Kidney (tissue), 14 donors: Measurements from ENCODE around the gene SCN5A. TPM values are rescaled to one million over a fixed set of nuclear protein-coding genes. Genes with fewer than 3 reads are reported as not detected.

Experiments
- DNase-seq, 5 donors: peaks; one replicate each; pipeline ENCODE4 v3.0.0-alpha.2; 2013 to 2020
- FAIRE-seq: peaks from 2 replicates; lab custom pipeline; 2012; peaks lifted over from hg19 to GRCh38; lab: Jason Lieb, UNC
- H3K27ac ChIP-seq, 2 donors: one replicate each; pipeline ENCODE4 v1.7.0; 2013; ENCODE audit warnings: low read depth in 2 of 2, low read length in 2 of 2, inconsistent platforms in 1 of 2
- H3K27me3 ChIP-seq: one replicate; pipeline ENCODE4 v1.7.1; 2013; ENCODE audit warnings: low read length, inconsistent platforms; ENCODE audit not compliant: control insufficient read depth, insufficient read depth
- H3K36me3 ChIP-seq, 3 donors: one replicate each; pipeline versions ENCODE4 v1.7.0 to v1.7.1; 2013; ENCODE audit warnings: low read length in 3 of 3, control low read depth in 1 of 3, inconsistent platforms in 1 of 3; ENCODE audit not compliant: insufficient read depth in 3 of 3, control insufficient read depth in 2 of 3
- H3K4me1 ChIP-seq, 3 donors: one replicate each; pipeline versions ENCODE4 v1.7.0 to v1.7.1; 2013; ENCODE audit warnings: low read length in 3 of 3, inconsistent platforms in 1 of 3, low read depth in 1 of 3; ENCODE audit not compliant: control insufficient read depth in 2 of 3, insufficient read depth in 2 of 3
- H3K4me3 ChIP-seq, 3 donors: one replicate each; pipeline versions ENCODE4 v1.7.0 to v1.8.1; 2013; ENCODE audit warnings: low read length in 3 of 3, control low read depth in 1 of 3, inconsistent platforms in 1 of 3
- H3K9ac ChIP-seq, 3 donors: one replicate each; pipeline versions ENCODE4 v1.7.0 to v1.7.1; 2013; ENCODE audit warnings: low read length in 3 of 3, control low read depth in 1 of 3, inconsistent platforms in 1 of 3
- H3K9me3 ChIP-seq, 3 donors: one replicate each; pipeline versions ENCODE4 v1.7.0 to v1.7.1; 2013; ENCODE audit warnings: low read length in 3 of 3, control low read depth in 1 of 3, inconsistent platforms in 1 of 3; ENCODE audit not compliant: control insufficient read depth in 2 of 3, insufficient read depth in 1 of 3
- CTCF ChIP-seq: IDR thresholded peaks from 3 replicates; pipeline ENCODE4 v1.5.1; 2012; ENCODE audit warnings: mild to moderate bottlenecking, moderate library complexity, borderline replicate concordance; ENCODE audit not compliant: insufficient read depth; ENCODE audit errors: extremely low read depth
- intact Hi-C: fragments of 100-400 bp; cut with DNase I; formaldehyde crosslinking; loops from one replicate; pipeline ENCODE4 v1.11.1; 2022
- polyA plus RNA-seq: library from polyadenylated mRNA; stranded (reverse); fragments of 350-450 nt; fragmentation: Illumina TruSeq; extraction: RNeasy Lipid Tissue Mini Kit (QIAGEN cat#74804); gene quantifications from one replicate; pipeline ENCODE4 v1.2.3, GENCODE V29; 2014; ENCODE audit warnings: low read depth, low replicate concordance; ENCODE audit not compliant: insufficient read depth
- total RNA-seq: library from RNA; stranded (reverse); fragmentation: NEBNext Ultra II Directional; extraction: Animal tissue kit (Norgen Biotek cat#: 25700); gene quantifications from one replicate; pipeline ENCODE4 v1.2.1, GENCODE V29; 2021
- donor health status: control.
- donor health status: control.
- donor health status: control.
- donor health status: control.
- donor health status: control.
- donor health status: DM: yes; HTN: yes; CAD: no.
- donor health status: Normal renal cell carcinoma (clear cell type).

The SCN5A gene
- total and polyA plus RNA-seq, 2 donors from 2014 or later = 0.06 to 0.72 TPM

GRCh38 chr3:38627956-38628355, 21.5 kb downstream of the SCN5A start:
- H3K27ac ChIP-seq = no peak overlapping the region
- H3K9me3 ChIP-seq = no peaks in the 10 kb centered on the region
- intact Hi-C loops = no loop called here
- H3K9ac ChIP-seq = no peak overlapping the region
- FAIRE-seq (no peak), DNase-seq (no peak)
- no peaks in the 10 kb centered on the region for H3K4me1 ChIP-seq
- no peak overlapping the region for H3K4me3 ChIP-seq
- H3K27me3 ChIP-seq = no peaks in the 10 kb centered on the region
- TF ChIP-seq CTCF = no peak
- H3K36me3 ChIP-seq = no peaks in the 10 kb centered on the region

- TF ChIP-seq CTCF = no peak
- no peaks in the 10 kb centered on the region for H3K9me3 ChIP-seq
- no peak overlapping the region for H3K9ac ChIP-seq
- no peaks in the 10 kb centered on the region for H3K4me1 ChIP-seq
- H3K4me3 ChIP-seq = no peak overlapping the region
- H3K27ac ChIP-seq = no peak overlapping the region
- intact Hi-C loops = no loop called here
- peak in 1 of 5 donors; percentile 13 for DNase-seq
- no peaks in the 10 kb centered on the region for H3K27me3 ChIP-seq
- H3K36me3 ChIP-seq = no peaks in the 10 kb centered on the region
- FAIRE-seq = no peak
Measured at GRCh38 chr3:38626171-38626570, 23.3 kb downstream of the SCN5A start.

GRCh38 chr3:38623539-38623938, 25.9 kb downstream of the SCN5A start:
- Histone ChIP-seq H3K9me3 (no peaks in the 10 kb centered on the region), H3K36me3 (no peaks in the 10 kb centered on the region), H3K4me3 (no peak overlapping the region), H3K4me1 (no peaks in the 10 kb centered on the region), H3K27ac (no peak overlapping the region), H3K9ac (no peak overlapping the region), H3K27me3 (no peaks in the 10 kb centered on the region)
- intact Hi-C loops = no loop called here
- peak in 3 of 5 donors; percentile 13 to 24 (median 17) for DNase-seq
- TF ChIP-seq CTCF = no peak
- FAIRE-seq = no peak

- no peak for FAIRE-seq
- Histone ChIP-seq H3K36me3 (no peaks in the 10 kb centered on the region), H3K27ac (no peak overlapping the region), H3K9me3 (no peaks in the 10 kb centered on the region), H3K9ac (no peak overlapping the region), H3K4me1 (no peaks in the 10 kb centered on the region), H3K27me3 (no peaks in the 10 kb centered on the region), H3K4me3 (no peak overlapping the region)
- no peak for DNase-seq
- intact Hi-C loops = no loop called here
- TF ChIP-seq CTCF = no peak
Measured at GRCh38 chr3:38622336-38622735, 27.2 kb downstream of the SCN5A start.
